GM12878 (cell line): Measurements from ENCODE around the gene NAV2.

Experiments
- ESRRA ChIP-seq: IDR thresholded peaks from 2 replicates; pipeline ENCODE4 v1.6.1; 2012; ENCODE audit warnings: mild to moderate bottlenecking, low read length, improper control_type of control experiment
- EZH2 ChIP-seq: IDR thresholded peaks from 2 replicates; pipeline ENCODE4 v1.6.1; 2012; ENCODE audit warnings: low read depth, mild to moderate bottlenecking, control low read depth, inconsistent platforms, low read length, borderline replicate concordance; ENCODE audit not compliant: control insufficient read depth
- NR2C2 ChIP-seq: IDR thresholded peaks from 2 replicates; pipeline ENCODE4 v1.6.1; 2011; ENCODE audit warnings: borderline replicate concordance, low read depth; ENCODE audit not compliant: control insufficient read depth, insufficient read length
- TAF1 ChIP-seq: IDR thresholded peaks from 2 replicates; pipeline ENCODE4 v1.6.1; 2011; ENCODE audit warnings: mild to moderate bottlenecking, low read depth, low read length, borderline replicate concordance
- TARDBP ChIP-seq: IDR thresholded peaks from 2 replicates; pipeline ENCODE4 v1.6.1; 2016; ENCODE audit warnings: borderline replicate concordance
- TF ChIP-seq, protein P1 (sequence below), 3 experiments: IDR thresholded peaks in 2 of 3; conservative IDR thresholded peaks in 1 of 3; 2 replicates each; pipeline ENCODE4 v1.5.1; 2011; ENCODE audit warnings: low read depth in 3 of 3, low read length in 3 of 3, mild to moderate bottlenecking in 3 of 3, control low read depth in 2 of 3, moderate library complexity in 2 of 3, inconsistent platforms in 1 of 3, mixed read lengths in 1 of 3; ENCODE audit not compliant: control insufficient read depth in 2 of 3, insufficient read depth in 1 of 3; ENCODE audit errors: extremely low read depth in 1 of 3

DNA sequence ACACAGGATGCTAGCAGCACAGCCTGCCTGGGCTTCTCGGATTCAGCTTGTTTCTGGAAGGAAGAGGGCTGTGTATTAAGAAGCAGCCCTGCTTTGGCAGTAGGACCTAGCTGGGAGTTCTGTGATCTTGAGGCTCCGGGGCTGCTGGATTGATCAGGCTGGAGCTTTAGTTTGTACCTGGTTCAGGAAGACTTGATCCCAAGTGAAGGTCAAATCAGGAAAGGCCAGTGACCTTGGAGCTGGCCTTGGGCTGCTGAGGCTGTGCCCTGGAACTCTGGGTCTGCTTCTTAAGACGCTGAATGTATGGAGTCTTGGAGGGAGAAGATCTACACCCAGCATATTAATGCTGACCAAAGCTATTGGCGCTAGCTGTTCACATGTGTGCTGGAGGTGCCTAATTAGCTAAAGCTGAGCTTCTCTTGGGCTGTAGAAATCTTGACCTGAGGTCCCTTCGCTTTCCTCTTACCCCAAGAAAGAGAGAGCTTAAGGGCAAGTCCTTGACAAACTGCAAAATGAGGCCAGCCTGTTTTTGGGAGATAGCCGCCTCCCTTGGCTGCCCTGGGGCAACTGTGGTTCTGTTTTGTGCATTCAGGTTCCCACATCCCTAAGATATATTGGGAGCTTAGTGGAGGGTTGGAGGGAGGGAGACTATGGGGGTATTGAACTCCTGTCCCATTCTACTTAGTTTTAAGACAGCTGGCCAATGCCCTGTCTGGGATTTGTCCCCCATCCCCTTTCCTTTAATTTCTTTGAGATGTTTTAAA is 311.7 kb downstream of the NAV2 start:
- TF ChIP-seq, protein P1, sequence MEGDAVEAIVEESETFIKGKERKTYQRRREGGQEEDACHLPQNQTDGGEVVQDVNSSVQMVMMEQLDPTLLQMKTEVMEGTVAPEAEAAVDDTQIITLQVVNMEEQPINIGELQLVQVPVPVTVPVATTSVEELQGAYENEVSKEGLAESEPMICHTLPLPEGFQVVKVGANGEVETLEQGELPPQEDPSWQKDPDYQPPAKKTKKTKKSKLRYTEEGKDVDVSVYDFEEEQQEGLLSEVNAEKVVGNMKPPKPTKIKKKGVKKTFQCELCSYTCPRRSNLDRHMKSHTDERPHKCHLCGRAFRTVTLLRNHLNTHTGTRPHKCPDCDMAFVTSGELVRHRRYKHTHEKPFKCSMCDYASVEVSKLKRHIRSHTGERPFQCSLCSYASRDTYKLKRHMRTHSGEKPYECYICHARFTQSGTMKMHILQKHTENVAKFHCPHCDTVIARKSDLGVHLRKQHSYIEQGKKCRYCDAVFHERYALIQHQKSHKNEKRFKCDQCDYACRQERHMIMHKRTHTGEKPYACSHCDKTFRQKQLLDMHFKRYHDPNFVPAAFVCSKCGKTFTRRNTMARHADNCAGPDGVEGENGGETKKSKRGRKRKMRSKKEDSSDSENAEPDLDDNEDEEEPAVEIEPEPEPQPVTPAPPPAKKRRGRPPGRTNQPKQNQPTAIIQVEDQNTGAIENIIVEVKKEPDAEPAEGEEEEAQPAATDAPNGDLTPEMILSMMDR (IDR thresholded peaks at IDR 0.05 in 2 of 3, conservative IDR thresholded peaks at IDR 0.05 in 1 of 3; ENCODE audit: control insufficient read depth in 2 of 3, extremely low read depth in 1 of 3, insufficient read depth in 1 of 3, low read depth in 3 of 3, low read length in 3 of 3): no peak
- TF ChIP-seq TARDBP (no peak), TAF1 (no peak), ESRRA (no peak), NR2C2 (no peak), EZH2 (no peak)
